Naive thymus-derived CD4-positive, alpha-beta T cell (primary cell): ENCODE measurements around the gene LITAFD. TPM values are rescaled to one million over a fixed set of nuclear protein-coding genes. Genes with fewer than 3 reads are reported as not detected.
A peak's percentile ranks its signal among the peaks of the same experiment; 100 is the strongest.

Experiments used
- ATAC-seq: fragments of 150-1000 bp; cut with Tn5 transposase; 2 replicates; pipeline ENCODE4 v1.10.0; 2021; ENCODE audit warnings: mild to moderate bottlenecking, moderate library complexity
- CTCF ChIA-PET: fragments of 350-600 bp; sonication (Branson Sonifier 250); formaldehyde crosslinking; loops from one replicate; lab custom pipeline; 2021; ENCODE audit warnings: antibody characterized with exemption; lab: Charles Lee
- POLR2A ChIA-PET: fragments of 350-600 bp; sonication (Branson Sonifier 250); formaldehyde crosslinking; loops from one replicate; lab custom pipeline; 2021; ENCODE audit warnings: antibody characterized with exemption, inconsistent platforms; lab: Charles Lee
- DNase-seq, 9 donors: peaks; one replicate each; pipeline versions ENCODE4 v3.0.0 to v3.0.0-alpha.2; 2020 to 2022; ENCODE audit warnings: mixed read lengths in 1 of 9
- H3K27ac ChIP-seq: one replicate; pipeline ENCODE4 v1.7.0; 2013; ENCODE audit warnings: mild to moderate bottlenecking, low read depth, low read length, moderate library complexity
- H3K27me3 ChIP-seq, 2 donors: one replicate each; pipeline ENCODE4 v1.7.0; 2013; ENCODE audit warnings: low read length in 2 of 2, mild to moderate bottlenecking in 2 of 2, moderate library complexity in 2 of 2; ENCODE audit not compliant: control insufficient read depth in 2 of 2, insufficient read depth in 2 of 2
- H3K36me3 ChIP-seq, 3 experiments: 1 replicate in 2 of 3; 2 replicates in 1 of 3; pipeline ENCODE4 v1.7.0; 2013; ENCODE audit warnings: low read length in 3 of 3, mild to moderate bottlenecking in 3 of 3, moderate library complexity in 1 of 3; ENCODE audit not compliant: insufficient read depth in 3 of 3, control insufficient read depth in 2 of 3
- H3K4me1 ChIP-seq, 2 donors: one replicate each; pipeline ENCODE4 v1.7.0; 2013; ENCODE audit warnings: low read length in 2 of 2, mild to moderate bottlenecking in 2 of 2, moderate library complexity in 1 of 2; ENCODE audit not compliant: control insufficient read depth in 2 of 2, insufficient read depth in 2 of 2
- H3K4me3 ChIP-seq: 2 replicates; pipeline ENCODE4 v1.7.0; 2013; ENCODE audit warnings: mild to moderate bottlenecking, low read length
- H3K9me3 ChIP-seq, 3 experiments: 1 replicate in 2 of 3; 2 replicates in 1 of 3; pipeline ENCODE4 v1.7.0; 2013; ENCODE audit warnings: low read length in 3 of 3; ENCODE audit not compliant: control insufficient read depth in 2 of 3
- H3K27ac Mint-ChIP-seq, 9 donors: one replicate each; pipeline ENCODE4 v1.8.0; 2020 to 2022; ENCODE audit warnings: mixed read lengths in 9 of 9, mild to moderate bottlenecking in 8 of 9, moderate library complexity in 5 of 9, inconsistent platforms in 2 of 9
- H3K27me3 Mint-ChIP-seq, 5 donors: one replicate each; pipeline ENCODE4 v1.8.0; 2021 to 2022; ENCODE audit warnings: mixed read lengths in 5 of 5, mild to moderate bottlenecking in 1 of 5
- H3K36me3 Mint-ChIP-seq, 5 donors: one replicate each; pipeline ENCODE4 v1.8.0; 2020 to 2022; ENCODE audit warnings: mixed read lengths in 5 of 5, mild to moderate bottlenecking in 3 of 5, inconsistent platforms in 1 of 5
- H3K4me1 Mint-ChIP-seq, 7 donors: one replicate each; pipeline ENCODE4 v1.8.0; 2020 to 2022; ENCODE audit warnings: mixed read lengths in 7 of 7, mild to moderate bottlenecking in 3 of 7, inconsistent platforms in 1 of 7
- H3K4me3 Mint-ChIP-seq, 10 donors: one replicate each; pipeline ENCODE4 v1.8.0; 2020 to 2022; ENCODE audit warnings: mild to moderate bottlenecking in 10 of 10, mixed read lengths in 10 of 10, moderate library complexity in 6 of 10, inconsistent platforms in 2 of 10
- H3K9me3 Mint-ChIP-seq, 11 donors: one replicate each; pipeline ENCODE4 v1.8.0; 2020 to 2022; ENCODE audit warnings: mixed read lengths in 11 of 11, mild to moderate bottlenecking in 4 of 11, inconsistent platforms in 1 of 11, moderate library complexity in 1 of 11
- intact Hi-C, 2 donors: fragments of 100-400 bp; cut with micrococcal nuclease; formaldehyde crosslinking; loops; one replicate each; pipeline ENCODE4 v1.15.1; 2023
- polyA plus RNA-seq, 2 donors: library from polyadenylated mRNA; unstranded; fragments of 300-500 nt; fragmentation: Illumina TruSeq; gene quantifications; one replicate each; pipeline ENCODE4 v1.2.3, GENCODE V29; 2021
- total RNA-seq, 6 experiments: library from RNA in 5 of 6; stranded (reverse) in 5 of 6; gene quantifications; 1 replicate in 5 of 6; 2 replicates in 1 of 6; pipeline ENCODE4 v1.2.3 and lab custom pipeline; 2021 to 2026

Gene LITAFD
- total and polyA plus RNA-seq, 7 experiments from 2014 or later, result not detected

DNA sequence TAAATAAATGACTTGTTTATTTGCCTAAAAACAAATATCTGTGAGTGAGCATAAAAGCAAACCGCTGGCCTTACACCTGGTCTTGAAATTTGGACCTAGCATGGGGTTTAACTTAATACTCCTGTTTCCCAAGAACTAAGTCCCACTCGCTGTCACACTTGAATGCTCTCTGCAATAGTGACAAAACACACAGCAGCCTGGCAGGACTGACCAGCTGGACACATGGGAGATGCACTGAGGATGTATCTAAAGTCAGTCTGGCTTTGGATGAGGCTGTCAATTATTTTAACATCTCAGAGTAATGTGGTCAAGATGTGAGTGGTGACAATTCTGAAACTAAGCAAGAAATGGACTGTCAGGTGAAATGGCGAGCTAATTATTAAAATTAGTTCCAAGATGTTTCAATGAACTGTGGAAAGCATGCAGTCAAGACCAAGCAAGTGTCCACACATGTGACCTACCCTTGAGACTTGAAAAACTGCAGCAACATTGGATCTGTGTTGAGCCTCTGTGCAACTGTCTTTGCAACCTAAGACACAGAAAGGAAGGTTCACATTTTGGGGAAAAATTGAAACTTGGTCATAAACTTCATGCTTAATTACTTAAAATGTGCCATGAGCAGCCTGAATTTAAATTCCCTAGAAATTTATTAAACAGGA lies 16.6 kb downstream of the LITAFD start:
- no peaks in the 10 kb centered on the region for H3K27me3 Mint-ChIP-seq
- Histone ChIP-seq H3K27ac (no peak overlapping the region), H3K9me3 (no peaks in the 10 kb centered on the region), H3K4me3 (no peak overlapping the region), H3K4me1 (no peaks in the 10 kb centered on the region), H3K27me3 (no peaks in the 10 kb centered on the region), H3K36me3 (peaks cover 58 to 97% (median 68%) of the 10 kb centered on the region in 3 experiments)
- peaks cover 20 to 69% (median 34%) of the 10 kb centered on the region in 5 donors for H3K36me3 Mint-ChIP-seq
- intact Hi-C loops, result no loop called here
- ChIA-PET POLR2A (no interaction called here), CTCF (no interaction called here)
- H3K9me3 Mint-ChIP-seq, result no peaks in the 10 kb centered on the region
- no peaks in the 10 kb centered on the region for H3K4me1 Mint-ChIP-seq
- peak overlapping the region in 2 of 9 donors; percentile 22 to 50 for H3K27ac Mint-ChIP-seq
- ATAC-seq (no peak), DNase-seq (no peak)
- H3K4me3 Mint-ChIP-seq, result no peak overlapping the region

DNA sequence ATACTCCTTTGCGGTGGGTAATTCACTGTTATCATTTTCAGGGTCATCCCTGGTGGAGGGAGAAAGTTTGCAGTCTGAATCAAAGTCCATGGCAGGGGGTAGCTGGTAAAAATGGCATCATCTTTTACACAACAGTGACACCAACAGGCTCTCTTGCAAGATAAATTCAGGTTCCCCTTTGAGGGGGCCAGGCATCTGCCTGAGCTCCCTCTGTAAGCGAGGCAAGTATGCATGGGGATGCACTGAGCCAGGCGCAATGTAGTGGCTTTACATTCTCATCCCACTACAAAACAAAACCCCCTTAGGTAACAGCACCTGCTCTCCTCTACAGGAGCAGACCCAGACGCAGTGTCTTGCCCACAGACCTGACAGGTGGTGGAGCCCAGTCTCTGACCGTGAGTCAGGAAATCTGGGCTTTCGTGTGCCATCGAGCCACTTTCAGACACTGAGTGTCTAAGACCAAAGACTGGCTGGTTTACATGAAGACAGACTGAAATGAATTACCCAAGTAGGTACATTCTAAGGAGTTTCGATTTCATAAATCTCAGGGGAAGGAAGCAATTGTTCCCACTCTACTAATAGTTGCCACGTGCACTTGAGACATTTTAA lies 17.7 kb downstream of the LITAFD start:
- CTCF ChIA-PET, result interaction anchor here (0.6 kb wide), 1 partner anchor 16 kb away, joined by 4 read pairs; no protein-coding TSS in a partner anchor
- intact Hi-C loops, result loop anchor here in 1 of 2 donors (5.0 kb wide), 1 partner anchor 37 kb away; no protein-coding TSS in a partner anchor
- Mint-ChIP-seq H3K4me3 (no peak overlapping the region), H3K4me1 (peaks cover 0 to 2% (median 0%) of the 10 kb centered on the region in 7 donors), H3K27me3 (no peaks in the 10 kb centered on the region), H3K9me3 (no peaks in the 10 kb centered on the region), H3K36me3 (peaks cover 17 to 67% (median 31%) of the 10 kb centered on the region in 5 donors), H3K27ac (peak overlapping the region in 2 of 9 donors; percentile 8 to 42)
- peaks cover 61 to 96% (median 73%) of the 10 kb centered on the region in 3 experiments for H3K36me3 ChIP-seq
- ATAC-seq (no peak), DNase-seq (no peak)
- H3K4me3 ChIP-seq, result no peak overlapping the region
- H3K9me3 ChIP-seq, result no peaks in the 10 kb centered on the region
- H3K4me1 ChIP-seq, result no peaks in the 10 kb centered on the region
- no peak overlapping the region for H3K27ac ChIP-seq
- H3K27me3 ChIP-seq, result no peaks in the 10 kb centered on the region
- POLR2A ChIA-PET, result interaction anchor here (0.8 to 1.5 kb wide), 2 partner anchors 31 to 333 kb away, joined by 3 read pairs; partner anchors contain the start of gene CARHSP1

DNA sequence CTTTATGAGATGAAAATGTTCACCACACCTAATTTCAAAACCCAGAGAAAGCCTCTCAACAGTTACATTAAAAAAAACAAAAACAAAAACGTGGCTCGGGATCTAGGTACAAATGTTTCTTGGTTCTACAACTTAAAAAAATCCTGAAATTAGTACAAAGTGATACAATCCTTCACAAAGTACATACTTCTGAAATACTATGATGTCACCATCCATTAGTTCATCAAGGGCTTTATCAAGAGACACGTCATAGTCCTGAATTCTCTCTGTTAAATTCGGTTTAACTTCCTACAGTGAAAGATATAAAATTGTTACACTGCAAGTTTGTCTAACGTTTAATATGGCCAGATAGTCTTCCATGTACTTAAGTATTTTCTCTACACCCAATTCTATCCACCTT lies 18.2 kb downstream of the LITAFD start:
- Mint-ChIP-seq H3K27me3 (no peaks in the 10 kb centered on the region), H3K4me1 (peaks cover 0 to 2% (median 0%) of the 10 kb centered on the region in 7 donors), H3K4me3 (no peak overlapping the region), H3K9me3 (no peaks in the 10 kb centered on the region), H3K27ac (peak overlapping the region in 2 of 9 donors; percentile 3 to 24), H3K36me3 (peaks cover 15 to 67% (median 34%) of the 10 kb centered on the region in 5 donors)
- peaks cover 56 to 96% (median 72%) of the 10 kb centered on the region in 3 experiments for H3K36me3 ChIP-seq
- H3K9me3 ChIP-seq, result no peaks in the 10 kb centered on the region
- DNase-seq (no peak), ATAC-seq (no peak)
- H3K27ac ChIP-seq, result no peak overlapping the region
- ChIA-PET POLR2A (interaction anchor here (0.6 to 1.5 kb wide), 2 partner anchors 32 to 192 kb away, joined by 3 to 4 read pairs; partner anchors contain the start of gene CARHSP1), CTCF (interaction anchor here (0.6 kb wide), 2 partner anchors 15 to 106 kb away, joined by 3 to 4 read pairs; no protein-coding TSS in a partner anchor)
- H3K27me3 ChIP-seq, result no peaks in the 10 kb centered on the region
- no peak overlapping the region for H3K4me3 ChIP-seq
- intact Hi-C loops, result loop anchor here in 1 of 2 donors (5.0 kb wide), 1 partner anchor 37 kb away; no protein-coding TSS in a partner anchor
- H3K4me1 ChIP-seq, result no peaks in the 10 kb centered on the region

DNA sequence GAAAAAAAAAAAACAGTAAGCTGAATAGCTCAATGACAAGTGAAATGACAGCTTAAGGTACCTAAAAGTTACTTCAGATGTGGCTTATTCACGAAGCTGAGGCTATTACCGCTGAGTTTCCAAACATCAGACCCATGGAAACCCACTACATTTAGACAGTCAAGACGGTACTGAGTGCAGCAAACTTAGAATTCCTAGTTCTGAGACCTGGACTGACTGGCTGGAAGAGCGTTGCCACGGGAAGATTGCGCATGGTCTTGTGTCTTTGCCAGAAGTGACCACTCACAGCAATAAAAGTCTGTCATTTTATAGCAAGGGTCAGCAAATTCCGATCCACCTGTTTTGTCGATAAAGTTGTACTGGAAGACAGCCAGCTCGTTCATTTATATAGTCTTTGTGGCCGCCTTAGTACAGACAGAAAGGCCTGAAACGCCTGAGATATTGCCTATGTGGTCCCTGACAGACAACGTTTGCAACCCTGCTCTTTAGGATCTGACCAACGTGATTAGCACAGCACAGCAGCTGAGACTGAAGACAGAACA lies 19.2 kb downstream of the LITAFD start:
- peaks cover 0 to 5% (median 0%) of the 10 kb centered on the region in 7 donors for H3K4me1 Mint-ChIP-seq
- no peak for ATAC-seq

DNA sequence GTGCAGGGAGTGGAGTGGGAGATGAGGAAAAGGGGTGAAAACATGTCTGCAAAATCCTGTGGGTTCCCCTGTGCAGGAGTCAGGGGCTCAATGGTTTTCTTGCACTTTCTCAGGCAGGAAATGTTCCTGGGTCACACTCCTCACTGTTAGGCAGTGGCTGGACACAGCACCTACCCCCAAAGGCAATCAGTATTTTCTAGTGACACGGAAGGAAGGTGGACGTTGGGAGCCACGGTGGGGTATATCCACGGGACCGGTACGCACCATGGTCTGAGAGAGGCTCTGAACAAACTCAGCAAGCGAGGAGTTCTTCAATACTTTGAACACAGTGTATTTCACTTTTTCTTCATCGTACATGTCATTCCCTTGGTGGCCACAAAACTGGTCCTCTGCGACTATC lies 20.9 kb downstream of the LITAFD start:
- Mint-ChIP-seq H3K27me3 (no peaks in the 10 kb centered on the region), H3K27ac (peak overlapping the region in 1 of 9 donors; percentile 43), H3K36me3 (peaks cover 16 to 72% (median 39%) of the 10 kb centered on the region in 5 donors), H3K9me3 (no peaks in the 10 kb centered on the region), H3K4me1 (peaks cover 0 to 11% (median 0%) of the 10 kb centered on the region in 7 donors), H3K4me3 (no peak overlapping the region)
- ATAC-seq (no peak), DNase-seq (no peak)
- no peaks in the 10 kb centered on the region for H3K27me3 ChIP-seq
- intact Hi-C loops, result loop anchor here in 1 of 2 donors (5.0 kb wide), 1 partner anchor 34 kb away; no protein-coding TSS in a partner anchor
- no peaks in the 10 kb centered on the region for H3K9me3 ChIP-seq
- H3K4me1 ChIP-seq, result no peaks in the 10 kb centered on the region
- H3K4me3 ChIP-seq, result no peak overlapping the region
- no peak overlapping the region for H3K27ac ChIP-seq
- H3K36me3 ChIP-seq, result peaks cover 57 to 96% (median 60%) of the 10 kb centered on the region in 3 experiments
- ChIA-PET POLR2A (no interaction called here), CTCF (no interaction called here)

More for the DNA sequence above, 19.2 kb downstream of the LITAFD start:
- ChIA-PET POLR2A (interaction anchor here (0.9 kb wide), 1 partner anchor 190 kb away, joined by 3 read pairs; the partner anchor contains the start of gene HAPSTR1), CTCF (interaction anchor here (1.6 kb wide), 1 partner anchor 35 kb away, joined by 4 read pairs; no protein-coding TSS in a partner anchor)
- H3K36me3 Mint-ChIP-seq, result peaks cover 16 to 74% (median 39%) of the 10 kb centered on the region in 5 donors
- Histone ChIP-seq H3K27ac (no peak overlapping the region), H3K4me3 (no peak overlapping the region), H3K36me3 (peaks cover 61 to 96% (median 63%) of the 10 kb centered on the region in 3 experiments), H3K9me3 (no peaks in the 10 kb centered on the region), H3K4me1 (no peaks in the 10 kb centered on the region), H3K27me3 (no peaks in the 10 kb centered on the region)
- no peaks in the 10 kb centered on the region for H3K9me3 Mint-ChIP-seq
- H3K27me3 Mint-ChIP-seq, result no peaks in the 10 kb centered on the region
- H3K4me3 Mint-ChIP-seq, result no peak overlapping the region
- DNase-seq, result no peak
- intact Hi-C loops, result loop anchor here in 1 of 2 donors (5.0 kb wide), 1 partner anchor 36 kb away; no protein-coding TSS in a partner anchor
- no peak overlapping the region for H3K27ac Mint-ChIP-seq

DNA sequence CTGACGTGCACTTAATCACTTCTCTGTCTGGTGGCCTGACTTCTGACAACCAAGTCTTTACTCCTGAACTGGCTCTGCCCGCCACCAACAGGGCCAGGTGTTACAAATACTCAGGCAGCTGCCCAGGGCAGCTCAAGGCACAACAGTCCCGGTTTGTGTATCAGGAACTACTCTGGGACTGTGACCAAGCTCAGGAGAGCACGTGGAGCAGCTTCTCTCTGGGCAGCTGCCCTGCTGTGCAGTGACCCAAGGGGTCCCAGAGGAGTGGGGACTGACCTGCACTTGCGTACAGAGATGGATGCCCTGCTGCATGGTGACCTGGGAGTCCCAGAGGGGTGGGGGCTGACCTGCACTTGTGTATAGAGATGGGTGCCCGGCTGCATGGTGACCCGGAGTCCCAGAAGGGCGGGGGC lies 21.9 kb downstream of the LITAFD start:
- Mint-ChIP-seq H3K4me1 (peaks cover 2 to 21% (median 9%) of the 10 kb centered on the region in 7 donors), H3K4me3 (no peak overlapping the region), H3K9me3 (no peaks in the 10 kb centered on the region), H3K36me3 (peaks cover 12 to 68% (median 38%) of the 10 kb centered on the region in 5 donors), H3K27me3 (no peaks in the 10 kb centered on the region), H3K27ac (peak overlapping the region in 2 of 9 donors; percentile 32 to 56)
- Histone ChIP-seq H3K9me3 (no peaks in the 10 kb centered on the region), H3K27ac (no peak overlapping the region), H3K36me3 (peaks cover 56 to 96% (median 61%) of the 10 kb centered on the region in 3 experiments), H3K4me1 (peaks cover 0 to 5% of the 10 kb centered on the region in 2 donors), H3K27me3 (no peaks in the 10 kb centered on the region), H3K4me3 (no peak overlapping the region)
- ATAC-seq (no peak), DNase-seq (no peak)
- POLR2A ChIA-PET, result interaction anchor here (0.7 kb wide), 1 partner anchor 18 kb away, joined by 5 read pairs; no protein-coding TSS in a partner anchor
- intact Hi-C loops, result loop anchor here in 1 of 2 donors (2.0 to 5.0 kb wide), 2 partner anchors 33 to 105 kb away; no protein-coding TSS in a partner anchor
- CTCF ChIA-PET, result interaction anchor here (0.8 to 1.1 kb wide), 2 partner anchors 104 to 1833 kb away, joined by 3 to 8 read pairs; no protein-coding TSS in a partner anchor
